HAP-1 (cell line): ENCODE measurements around the gene SLC5A6.

ENCODE experiments used
- DNase-seq, 2 experiments: peaks; one replicate each; pipeline ENCODE4 v3.0.0-alpha.2; 2016 to 2020; ENCODE audit warnings: low spot score in 2 of 2
- H3K27me3 ChIP-seq: fragments of 250-450 bp; sonication (Bioruptor Pico); 2 replicates; pipeline ENCODE4 v1.5.1; 2020; ENCODE audit warnings: low read depth, mild to moderate bottlenecking, moderate library complexity
- H3K36me3 ChIP-seq: fragments of 250-450 bp; sonication (Bioruptor Pico); replicated peaks from 2 replicates; pipeline ENCODE4 v1.5.1; 2020; ENCODE audit warnings: mild to moderate bottlenecking
- H3K4me1 ChIP-seq: fragments of 250-450 bp; sonication (Bioruptor Pico); 2 replicates; pipeline ENCODE4 v1.5.1; 2020; ENCODE audit warnings: mild to moderate bottlenecking
- H3K4me3 ChIP-seq: fragments of 250-450 bp; sonication (Bioruptor Pico); 2 replicates; pipeline ENCODE4 v1.5.1; 2020; ENCODE audit warnings: mild to moderate bottlenecking, moderate library complexity
- H3K9me3 ChIP-seq: fragments of 250-450 bp; sonication (Bioruptor Pico); 2 replicates; pipeline ENCODE4 v1.5.1; 2020; ENCODE audit warnings: mild to moderate bottlenecking, moderate library complexity
- in situ Hi-C: fragments of 300-500 bp; cut with MboI; formaldehyde crosslinking; loops from 3 replicates; pipeline ENCODE4 v1.14.3; 2020; ENCODE audit warnings: low sequenced_read_pairs, inconsistent platforms, mixed read lengths

Gene SLC5A6

DNA sequence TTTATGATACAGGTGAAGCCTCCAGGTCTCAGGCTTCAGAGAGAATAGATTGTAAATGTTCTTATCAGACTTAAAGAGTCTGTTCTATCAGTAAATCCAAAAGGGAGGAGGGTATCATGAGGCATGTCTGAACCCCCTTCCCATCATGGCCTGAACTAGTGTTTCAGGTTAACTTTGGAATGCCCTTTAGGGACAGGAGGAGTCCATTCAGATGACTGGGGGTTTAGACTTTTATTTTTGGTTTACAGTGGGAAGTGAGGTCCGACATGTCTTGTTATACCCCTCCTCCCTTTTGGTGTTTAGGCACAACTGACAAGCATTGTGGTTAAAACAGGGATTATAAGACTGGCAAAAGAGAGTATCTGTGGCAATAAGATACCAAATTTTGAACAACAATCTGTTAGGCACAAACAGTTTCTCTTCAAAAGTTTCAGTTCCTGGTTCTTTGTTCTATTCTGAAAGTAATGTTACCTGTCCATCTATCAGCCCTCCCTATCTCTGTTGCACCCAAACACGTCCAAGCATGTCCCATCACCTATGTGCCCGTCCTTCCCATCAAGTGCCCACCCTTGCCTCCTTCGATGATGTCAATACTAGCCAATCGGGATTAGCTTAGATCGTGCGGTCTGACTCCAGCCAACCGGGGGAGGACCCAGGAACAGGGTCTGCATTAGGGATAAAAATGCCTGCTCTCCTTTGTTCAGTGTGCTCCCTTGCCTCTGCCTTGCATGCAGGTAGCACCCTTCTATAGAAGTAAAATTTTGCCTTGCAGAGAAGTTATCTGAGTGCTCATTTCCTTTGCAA lies 46.9 kb downstream of the SLC5A6 start:
- DNase-seq = no peak
- H3K4me1 ChIP-seq = peaks cover 3% of the 10 kb centered on the region; the same call in 1 of the 2 replicates
- no peaks in the 10 kb centered on the region for H3K9me3 ChIP-seq
- H3K36me3 ChIP-seq = no peaks in the 10 kb centered on the region
- in situ Hi-C loops = no loop called here
- H3K4me3 ChIP-seq = no peak overlapping the region
- H3K27me3 ChIP-seq = no peaks in the 10 kb centered on the region

DNA sequence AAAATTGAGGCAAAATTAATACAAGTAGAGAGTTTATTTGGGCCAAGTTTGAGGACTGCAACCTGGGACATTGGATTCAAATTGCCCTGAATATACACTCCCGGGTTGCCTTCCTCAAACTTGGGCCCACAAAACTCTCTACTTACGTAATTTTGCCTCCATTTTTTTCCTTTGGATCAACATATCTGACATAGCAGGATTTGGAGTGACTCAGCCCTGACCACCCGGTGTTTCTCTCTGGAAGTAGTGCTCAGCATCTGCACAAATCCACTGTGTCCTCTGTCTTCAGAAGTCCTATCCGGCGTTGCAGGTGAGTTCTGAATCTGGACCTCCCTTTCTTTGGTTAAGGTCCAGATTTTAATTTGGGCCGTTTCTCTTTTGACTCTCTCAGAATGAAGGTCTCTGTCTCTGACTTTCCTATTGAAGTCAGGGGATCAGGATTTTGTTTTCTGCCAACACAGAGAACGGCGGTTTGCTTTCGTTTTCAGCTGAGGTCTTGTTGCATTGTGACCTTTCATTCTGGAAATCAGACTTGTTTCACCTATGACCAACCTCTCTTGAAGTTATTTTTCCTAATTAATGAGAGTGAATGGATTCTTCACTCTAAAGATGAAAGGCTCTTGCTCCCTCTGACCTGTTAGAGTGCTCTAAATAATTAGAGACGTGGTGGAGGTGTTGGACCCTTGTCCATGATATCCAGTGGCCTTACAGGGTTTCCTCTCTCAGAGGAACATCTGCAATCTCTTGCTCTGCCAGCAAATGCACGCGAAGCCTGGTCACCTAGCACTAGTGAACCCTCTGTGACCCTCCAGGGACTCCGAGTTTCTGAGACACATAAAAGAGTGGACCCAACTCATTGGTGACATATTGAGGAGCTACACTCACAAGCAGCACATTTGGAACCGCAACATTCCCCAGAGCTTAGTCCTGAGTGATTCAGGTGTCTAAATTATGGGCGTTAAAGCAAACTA lies 49.6 kb downstream of the SLC5A6 start:
- H3K4me3 ChIP-seq = no peak overlapping the region
- H3K9me3 ChIP-seq = no peaks in the 10 kb centered on the region
- no peak for DNase-seq
- no peaks in the 10 kb centered on the region; the same call in 1 of the 2 replicates for H3K4me1 ChIP-seq
- no peaks in the 10 kb centered on the region for H3K27me3 ChIP-seq
- no peaks in the 10 kb centered on the region for H3K36me3 ChIP-seq
- in situ Hi-C loops = no loop called here

DNA sequence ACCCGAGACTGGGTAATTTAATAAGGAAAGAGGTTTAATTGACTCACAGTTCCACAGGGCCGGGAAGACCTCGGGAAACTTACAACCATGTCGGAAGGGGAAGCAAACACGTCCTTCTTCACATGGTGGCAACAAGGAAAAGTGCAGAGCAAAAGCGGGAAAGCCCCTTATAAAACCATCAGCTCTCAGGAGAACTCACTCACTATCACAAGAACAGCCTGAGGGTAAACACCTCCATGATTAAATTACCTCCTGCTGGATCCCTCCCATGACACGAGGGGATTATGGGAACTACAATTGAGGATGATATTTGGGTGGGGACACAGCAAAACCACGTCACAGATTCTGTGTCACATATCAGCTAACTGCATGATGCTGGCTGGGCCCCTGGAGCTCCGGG lies 51.9 kb downstream of the SLC5A6 start:
- no peaks in the 10 kb centered on the region for H3K36me3 ChIP-seq
- in situ Hi-C loops = no loop called here
- H3K4me1 ChIP-seq = no peaks in the 10 kb centered on the region

DNA sequence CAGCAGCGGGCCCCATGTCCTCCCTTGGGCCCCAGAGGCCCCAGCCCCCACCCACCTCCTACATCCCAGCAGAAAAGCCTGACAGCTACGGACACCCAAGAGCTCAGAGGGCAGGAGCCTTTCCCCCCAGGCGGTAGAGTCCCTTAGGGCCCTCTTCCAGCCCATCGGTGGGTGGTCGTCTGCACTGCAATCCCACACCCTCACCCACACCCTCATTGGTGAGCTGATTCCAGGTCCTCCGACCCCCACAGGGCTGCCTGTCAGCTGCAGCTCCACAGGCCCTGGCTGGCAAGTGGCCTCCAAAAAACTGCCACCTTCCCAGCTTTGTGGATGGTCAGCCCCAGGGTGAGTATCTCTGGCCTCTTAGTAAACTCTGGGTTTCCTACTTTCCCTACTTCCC lies 52.8 kb downstream of the SLC5A6 start:
- Histone ChIP-seq H3K9me3 (no peaks in the 10 kb centered on the region), H3K36me3 (no peaks in the 10 kb centered on the region), H3K4me3 (no peak overlapping the region), H3K27me3 (no peaks in the 10 kb centered on the region), H3K4me1 (no peaks in the 10 kb centered on the region)
- DNase-seq = no peak
- in situ Hi-C loops = no loop called here

More for the DNA sequence above, 51.9 kb downstream of the SLC5A6 start:
- Histone ChIP-seq H3K4me3 (no peak overlapping the region), H3K27me3 (no peaks in the 10 kb centered on the region), H3K9me3 (no peaks in the 10 kb centered on the region)
- DNase-seq = no peak

DNA sequence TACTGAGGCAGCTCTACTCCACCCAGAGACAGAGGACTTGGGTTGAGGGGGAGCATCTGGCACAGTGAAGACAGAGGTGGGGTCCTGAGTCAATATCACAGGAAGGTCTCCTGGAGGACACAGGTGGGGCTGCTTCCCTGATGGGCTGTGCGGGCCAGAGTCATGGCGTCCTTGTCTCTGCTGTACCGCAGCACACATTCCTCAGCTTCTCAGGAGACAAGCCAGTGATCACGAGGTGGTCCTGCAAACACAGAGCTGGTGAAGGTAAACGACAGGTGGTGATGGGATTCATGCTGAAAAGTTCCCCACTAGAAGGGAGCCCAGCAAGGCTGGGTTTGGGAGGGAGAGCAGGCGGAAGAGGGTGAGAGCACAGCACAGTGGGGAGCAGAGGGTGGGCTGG lies 53.6 kb downstream of the SLC5A6 start:
- no peaks in the 10 kb centered on the region for H3K9me3 ChIP-seq
- DNase-seq = no peak
- H3K27me3 ChIP-seq = no peaks in the 10 kb centered on the region
- H3K4me3 ChIP-seq = no peak overlapping the region
- in situ Hi-C loops = no loop called here
- no peaks in the 10 kb centered on the region for H3K4me1 ChIP-seq
- no peaks in the 10 kb centered on the region for H3K36me3 ChIP-seq

DNA sequence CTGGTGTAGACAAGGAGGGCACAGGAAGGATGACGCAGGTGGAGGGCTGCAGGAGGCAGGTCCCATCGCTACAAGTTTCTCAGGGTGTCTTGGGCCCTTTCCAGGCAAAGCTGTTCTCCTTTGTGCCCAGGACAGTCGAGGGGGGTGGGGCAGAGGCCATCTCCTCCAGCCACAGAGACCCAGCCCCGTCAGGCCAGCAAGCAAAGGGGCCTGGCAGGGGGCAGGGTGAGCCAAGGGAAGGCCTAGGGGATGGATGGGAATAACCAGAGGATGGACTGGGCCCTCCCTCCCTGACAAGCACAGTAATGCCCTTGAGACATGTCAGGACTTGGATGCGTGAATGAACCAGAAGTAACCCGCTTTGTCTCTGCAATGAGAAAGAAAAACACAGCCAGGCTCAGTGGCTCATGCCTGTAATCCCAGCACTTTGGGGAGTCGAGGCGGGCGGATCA lies 57.0 kb downstream of the SLC5A6 start:
- DNase-seq = no peak
- in situ Hi-C loops = no loop called here
- Histone ChIP-seq H3K9me3 (no peaks in the 10 kb centered on the region), H3K27me3 (no peaks in the 10 kb centered on the region), H3K4me1 (no peaks in the 10 kb centered on the region), H3K4me3 (no peak overlapping the region), H3K36me3 (no peaks in the 10 kb centered on the region)

DNA sequence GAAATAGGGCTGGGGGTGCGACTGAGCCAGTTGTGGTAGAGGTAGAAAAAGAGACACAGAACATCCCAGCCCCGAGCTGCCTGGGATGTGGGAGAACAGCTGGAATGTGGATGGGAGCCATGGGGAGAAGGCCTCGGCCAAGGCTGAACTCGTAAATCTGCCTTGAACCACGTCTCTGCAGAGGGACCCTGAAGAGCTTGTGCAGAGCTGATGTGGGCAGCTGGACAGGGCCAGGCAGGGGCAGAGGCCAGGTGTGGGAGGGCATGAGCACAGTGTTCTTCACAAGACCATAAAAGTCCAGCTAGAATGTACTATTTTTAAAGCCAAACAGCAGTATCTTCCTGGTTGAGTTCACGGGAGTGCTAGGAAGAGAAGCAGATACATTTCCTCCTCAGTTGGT lies 57.6 kb downstream of the SLC5A6 start:
- H3K36me3 ChIP-seq = no peaks in the 10 kb centered on the region
- DNase-seq = no peak
- in situ Hi-C loops = no loop called here

DNA sequence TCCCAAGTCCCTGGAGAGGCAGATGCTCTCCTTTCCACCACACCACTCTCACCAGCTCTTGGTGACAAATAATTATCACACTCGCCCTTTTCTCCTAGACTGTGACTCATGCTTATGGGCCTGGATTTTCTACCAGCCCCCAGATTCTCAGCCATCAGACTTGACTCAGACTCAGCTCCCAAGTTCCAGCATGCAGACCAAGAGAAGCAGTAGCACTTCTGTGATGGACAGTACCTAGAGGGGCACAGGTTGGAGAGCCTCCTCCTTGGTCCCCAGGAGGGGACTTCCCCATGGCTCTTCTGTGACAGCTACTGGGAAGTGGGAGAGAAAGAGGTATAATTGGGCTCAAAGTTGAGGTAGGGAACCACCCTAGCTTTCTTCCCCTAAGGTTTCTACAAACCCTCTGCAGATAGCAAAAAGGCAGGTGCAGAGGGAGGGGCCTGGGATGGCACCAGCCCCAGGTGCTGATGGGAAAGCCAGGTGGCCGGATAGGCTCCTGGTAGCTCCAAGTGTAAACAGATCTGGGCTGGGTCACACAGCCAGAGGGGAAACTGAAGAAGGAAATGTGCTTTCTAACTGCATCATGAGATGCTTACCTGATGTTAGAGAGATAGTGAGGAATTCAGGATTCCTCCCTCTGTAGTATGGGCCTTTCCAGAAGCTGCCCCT lies 59.1 kb downstream of the SLC5A6 start:
- Histone ChIP-seq H3K4me3 (no peak overlapping the region), H3K9me3 (no peaks in the 10 kb centered on the region), H3K4me1 (no peaks in the 10 kb centered on the region), H3K27me3 (no peaks in the 10 kb centered on the region), H3K36me3 (no peaks in the 10 kb centered on the region)
- in situ Hi-C loops = no loop called here
- DNase-seq = no peak

More for the DNA sequence above, 57.6 kb downstream of the SLC5A6 start:
- Histone ChIP-seq H3K4me3 (no peak overlapping the region), H3K4me1 (no peaks in the 10 kb centered on the region), H3K27me3 (no peaks in the 10 kb centered on the region), H3K9me3 (no peaks in the 10 kb centered on the region)

DNA sequence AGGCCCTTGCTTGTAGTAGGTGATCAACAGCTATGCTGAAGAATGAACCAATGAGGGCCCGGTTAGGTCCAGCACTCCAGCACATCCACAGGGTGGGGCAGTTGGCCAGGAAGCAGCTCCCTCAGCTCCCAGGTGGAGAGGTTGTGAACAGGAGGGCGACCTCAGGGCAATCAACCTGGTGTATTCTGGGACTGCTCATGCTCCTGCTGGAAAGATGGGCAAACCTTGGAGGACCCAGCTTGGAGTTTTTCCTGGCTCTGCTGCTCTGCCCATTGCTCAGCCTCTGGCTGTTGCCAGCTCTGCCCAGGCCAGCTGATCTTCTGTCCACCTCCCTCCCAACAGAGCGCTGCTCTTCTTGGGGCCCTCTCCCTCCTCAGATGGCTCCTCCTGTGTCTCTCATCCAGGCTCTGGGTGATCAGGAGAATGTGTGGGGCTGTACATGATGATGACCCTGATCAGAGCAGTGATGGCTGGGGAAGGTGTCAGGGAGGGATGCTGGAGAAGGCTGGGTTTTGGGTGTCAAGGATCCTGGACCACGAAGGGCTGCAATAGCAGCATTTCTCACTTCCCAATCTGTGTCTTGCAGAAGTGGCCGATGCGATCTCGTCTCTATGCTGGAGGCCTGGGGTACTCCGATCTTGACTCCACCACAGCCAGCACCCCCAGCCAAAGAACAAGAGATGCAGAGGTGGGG lies 59.8 kb downstream of the SLC5A6 start:
- Histone ChIP-seq H3K27me3 (no peaks in the 10 kb centered on the region), H3K4me3 (no peak overlapping the region), H3K4me1 (no peaks in the 10 kb centered on the region), H3K36me3 (no peaks in the 10 kb centered on the region), H3K9me3 (no peaks in the 10 kb centered on the region)
- DNase-seq = no peak
- in situ Hi-C loops = no loop called here

DNA sequence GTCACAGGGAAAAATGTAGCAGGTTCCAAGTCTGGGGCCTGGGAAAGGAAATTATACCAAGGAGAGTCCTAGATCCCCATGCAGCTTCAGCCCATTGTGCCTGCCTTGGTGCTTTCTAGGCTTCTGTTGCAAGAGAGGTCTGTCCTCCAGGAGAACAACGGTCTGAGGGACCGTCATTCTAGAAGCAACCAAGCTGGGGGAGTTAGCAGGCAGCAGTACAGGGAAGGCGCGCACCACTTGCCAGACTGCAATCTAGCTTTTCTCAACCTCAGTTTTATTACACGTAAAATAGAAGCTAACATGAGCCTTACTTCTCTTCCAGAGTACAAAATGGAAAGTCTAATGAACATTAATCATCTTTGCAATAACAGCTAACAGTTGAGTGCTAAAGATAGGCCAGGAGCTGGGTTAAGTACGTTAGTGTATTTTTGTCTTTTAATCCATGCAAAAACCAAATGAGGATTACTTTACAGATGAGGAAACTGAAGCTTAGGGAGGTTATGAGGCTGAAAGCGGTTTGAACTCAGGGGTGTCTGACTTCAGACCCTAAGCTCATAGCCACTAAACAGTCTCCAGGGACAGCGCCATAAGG lies 61.3 kb downstream of the SLC5A6 start:
- Histone ChIP-seq H3K27me3 (no peaks in the 10 kb centered on the region), H3K4me3 (no peak overlapping the region), H3K9me3 (no peaks in the 10 kb centered on the region), H3K4me1 (no peaks in the 10 kb centered on the region), H3K36me3 (no peaks in the 10 kb centered on the region)
- no peak for DNase-seq
- in situ Hi-C loops = no loop called here
